B cell (primary cell): ENCODE measurements around the gene MRPL28.

ENCODE experiments used
- CTCF ChIP-seq: fragments of 200-600 bp; IDR thresholded peaks from one replicate; pipeline ENCODE4 v1.8.0; 2022; ENCODE audit warnings: antibody characterized with exemption, mild to moderate bottlenecking
- EZH2 ChIP-seq: IDR thresholded peaks from 2 replicates; pipeline ENCODE4 v1.6.1; 2012; ENCODE audit warnings: borderline replicate concordance, low read depth, mild to moderate bottlenecking, moderate library complexity, low read length; ENCODE audit not compliant: insufficient read depth, poor library complexity, severe bottlenecking

DNA sequence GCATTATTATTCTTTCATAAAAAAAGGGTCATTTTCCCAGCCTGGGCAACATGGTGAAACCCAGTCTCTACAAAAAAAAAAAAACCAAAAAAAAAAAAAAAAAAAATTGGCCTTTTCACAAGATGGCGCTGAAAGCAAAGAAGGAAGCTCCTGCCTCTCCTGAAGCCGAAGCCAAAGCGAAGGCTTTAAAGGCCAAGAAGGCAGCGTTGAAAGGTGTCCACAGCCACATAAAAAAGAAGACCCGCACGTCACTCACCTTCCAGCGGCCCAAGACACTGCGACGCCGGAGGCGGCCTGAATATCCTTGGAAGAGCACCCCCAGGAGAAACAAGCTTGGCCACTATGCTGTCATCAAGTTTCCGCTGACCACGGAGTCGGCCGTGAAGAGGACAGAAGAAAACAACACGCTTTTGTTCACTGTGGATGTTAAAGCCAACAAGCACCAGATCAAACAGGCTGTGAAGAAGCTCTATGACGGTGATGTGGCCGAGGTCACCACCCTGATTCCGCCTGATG lies 16.4 kb upstream of the MRPL28 start:
- TF ChIP-seq CTCF (no peak), EZH2 (no peak)
